Right atrium auricular region (tissue), 2 donors: ENCODE data around the gene ZCCHC7. TPM values are rescaled to one million over a fixed set of nuclear protein-coding genes. Genes with fewer than 3 reads are reported as not detected.

ENCODE experiments used
- DNase-seq: peaks from one replicate; pipeline ENCODE4 v3.0.0-alpha.2; 2019; ENCODE audit warnings: low spot score
- H3K27ac ChIP-seq, 2 donors: fragments of 200-600 bp; sonication (generic); 1 replicate in 1 of 2; 2 replicates in 1 of 2; pipeline ENCODE4 v1.5.1; 2016 to 2019
- H3K27me3 ChIP-seq, 2 donors: fragments of 200-600 bp; sonication (generic); one replicate each; pipeline versions ENCODE4 v1.5.1 to v1.6.0; 2017 to 2019
- H3K36me3 ChIP-seq: fragments of 200-600 bp; sonication (generic); one replicate; pipeline ENCODE4 v1.5.1; 2016
- H3K4me1 ChIP-seq, 2 donors: fragments of 200-600 bp; sonication (generic); one replicate each; pipeline versions ENCODE4 v1.5.1 to v1.6.0; 2017 to 2019
- H3K4me3 ChIP-seq, 2 donors: fragments of 200-600 bp; sonication (generic); 1 replicate in 1 of 2; 2 replicates in 1 of 2; pipeline ENCODE4 v1.5.1; 2017 to 2019; ENCODE audit warnings: mild to moderate bottlenecking in 1 of 2, moderate library complexity in 1 of 2
- H3K9me3 ChIP-seq, 2 donors: fragments of 200-600 bp; sonication (generic); one replicate each; pipeline ENCODE4 v1.5.1; 2019
- total RNA-seq, 2 donors: library from RNA; depleted of rRNA; stranded (reverse); fragments of >200 nt; gene quantifications; one replicate each; pipeline ENCODE4 v1.1.0, GENCODE V29; 2016
- TF ChIP-seq, protein P1 (sequence below), 2 donors: fragments of 200-600 bp; sonication (generic); IDR thresholded peaks; one replicate each; pipeline ENCODE4 v1.5.1; 2019; ENCODE audit warnings: antibody characterized with exemption in 2 of 2

Gene ZCCHC7
- total RNA-seq, 2 donors from 2014 or later, result 8.1 to 8.6 TPM

DNA sequence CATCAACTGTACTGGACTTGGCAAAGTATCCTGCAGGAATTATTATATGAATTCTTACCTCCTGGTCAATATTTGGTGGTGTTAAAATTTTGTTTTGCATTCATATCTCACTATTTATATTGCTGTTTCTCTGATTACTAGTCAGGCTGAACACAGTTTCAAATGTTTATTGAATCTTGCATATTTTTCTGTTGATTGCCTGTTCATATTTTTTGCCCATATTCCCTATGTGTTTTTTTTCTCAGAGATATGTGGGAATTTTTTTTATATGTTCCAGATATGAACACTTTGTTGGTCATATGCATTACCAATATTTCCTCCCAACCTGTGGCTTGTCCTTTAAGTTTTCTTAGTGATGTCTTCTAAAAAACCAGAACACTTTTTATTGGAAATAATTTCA lies 153.2 kb downstream of the ZCCHC7 start:
- Histone ChIP-seq H3K4me3 (no peak overlapping the region), H3K27me3 (no peaks in the 10 kb centered on the region), H3K4me1 (no peaks in the 10 kb centered on the region), H3K27ac (no peak overlapping the region), H3K36me3 (no peaks in the 10 kb centered on the region), H3K9me3 (peaks cover 0 to 4% of the 10 kb centered on the region in 2 donors)
- TF ChIP-seq, protein P1, sequence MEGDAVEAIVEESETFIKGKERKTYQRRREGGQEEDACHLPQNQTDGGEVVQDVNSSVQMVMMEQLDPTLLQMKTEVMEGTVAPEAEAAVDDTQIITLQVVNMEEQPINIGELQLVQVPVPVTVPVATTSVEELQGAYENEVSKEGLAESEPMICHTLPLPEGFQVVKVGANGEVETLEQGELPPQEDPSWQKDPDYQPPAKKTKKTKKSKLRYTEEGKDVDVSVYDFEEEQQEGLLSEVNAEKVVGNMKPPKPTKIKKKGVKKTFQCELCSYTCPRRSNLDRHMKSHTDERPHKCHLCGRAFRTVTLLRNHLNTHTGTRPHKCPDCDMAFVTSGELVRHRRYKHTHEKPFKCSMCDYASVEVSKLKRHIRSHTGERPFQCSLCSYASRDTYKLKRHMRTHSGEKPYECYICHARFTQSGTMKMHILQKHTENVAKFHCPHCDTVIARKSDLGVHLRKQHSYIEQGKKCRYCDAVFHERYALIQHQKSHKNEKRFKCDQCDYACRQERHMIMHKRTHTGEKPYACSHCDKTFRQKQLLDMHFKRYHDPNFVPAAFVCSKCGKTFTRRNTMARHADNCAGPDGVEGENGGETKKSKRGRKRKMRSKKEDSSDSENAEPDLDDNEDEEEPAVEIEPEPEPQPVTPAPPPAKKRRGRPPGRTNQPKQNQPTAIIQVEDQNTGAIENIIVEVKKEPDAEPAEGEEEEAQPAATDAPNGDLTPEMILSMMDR (IDR thresholded peaks at IDR 0.05), result no peak
- DNase-seq, result no peak

DNA sequence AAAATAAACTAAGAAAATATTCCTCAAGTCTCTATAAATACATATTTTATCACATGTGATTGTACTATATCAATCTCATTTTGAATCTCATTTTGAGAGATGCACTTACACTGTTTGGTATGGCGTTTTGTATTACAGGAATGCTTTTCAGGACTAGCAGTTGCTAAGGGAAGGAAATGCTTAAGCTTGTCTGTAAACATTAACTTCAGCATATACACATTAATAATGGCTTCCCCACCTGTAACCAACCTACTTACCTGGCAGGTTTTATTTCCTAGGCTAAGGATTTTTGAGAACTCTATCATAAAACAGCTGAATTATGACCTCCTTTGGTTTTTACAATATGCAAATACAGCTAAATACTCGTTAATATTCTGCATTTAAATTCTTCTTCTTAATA lies 161.2 kb downstream of the ZCCHC7 start:
- H3K27ac ChIP-seq, result no peak overlapping the region
- H3K4me3 ChIP-seq, result no peak overlapping the region
- no peaks in the 10 kb centered on the region for H3K27me3 ChIP-seq
- no peaks in the 10 kb centered on the region for H3K9me3 ChIP-seq
- TF ChIP-seq, protein P1 (IDR thresholded peaks at IDR 0.05), result no peak
- no peaks in the 10 kb centered on the region for H3K4me1 ChIP-seq
- no peak for DNase-seq
- H3K36me3 ChIP-seq, result no peaks in the 10 kb centered on the region

DNA sequence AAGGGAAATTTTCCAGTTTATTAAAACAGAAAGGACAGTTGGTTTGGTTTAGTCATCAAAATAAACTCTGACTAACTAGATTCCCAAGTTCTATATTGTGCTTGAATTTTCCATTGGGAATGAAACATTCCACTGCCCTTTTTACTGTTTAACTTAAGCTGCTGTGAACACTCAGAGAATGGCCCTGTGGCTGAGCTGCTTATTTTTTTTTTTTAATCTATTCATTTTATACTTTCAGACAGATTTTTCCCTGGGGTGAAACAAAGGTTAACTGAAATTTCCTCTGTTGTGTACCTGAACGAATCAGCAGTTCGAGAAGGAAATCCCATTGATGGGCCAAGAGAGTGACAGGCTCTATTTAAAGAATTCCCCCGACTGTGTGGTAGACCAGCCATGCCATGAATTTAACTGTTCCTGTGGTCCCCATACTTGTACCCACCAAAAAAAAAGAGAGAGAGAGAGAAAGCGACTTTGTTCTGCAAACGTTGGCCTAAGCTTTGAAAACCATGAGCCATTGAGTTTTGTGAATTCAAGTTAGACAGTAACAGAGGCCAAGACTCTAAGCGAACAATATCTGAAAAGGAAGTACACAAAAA lies 163.5 kb downstream of the ZCCHC7 start:
- no peaks in the 10 kb centered on the region for H3K36me3 ChIP-seq
- TF ChIP-seq, protein P1 (IDR thresholded peaks at IDR 0.05), result no peak
- DNase-seq, result no peak
- no peaks in the 10 kb centered on the region for H3K4me1 ChIP-seq
- no peaks in the 10 kb centered on the region for H3K27me3 ChIP-seq
- no peaks in the 10 kb centered on the region for H3K9me3 ChIP-seq
- H3K27ac ChIP-seq, result no peak overlapping the region
- no peak overlapping the region for H3K4me3 ChIP-seq

DNA sequence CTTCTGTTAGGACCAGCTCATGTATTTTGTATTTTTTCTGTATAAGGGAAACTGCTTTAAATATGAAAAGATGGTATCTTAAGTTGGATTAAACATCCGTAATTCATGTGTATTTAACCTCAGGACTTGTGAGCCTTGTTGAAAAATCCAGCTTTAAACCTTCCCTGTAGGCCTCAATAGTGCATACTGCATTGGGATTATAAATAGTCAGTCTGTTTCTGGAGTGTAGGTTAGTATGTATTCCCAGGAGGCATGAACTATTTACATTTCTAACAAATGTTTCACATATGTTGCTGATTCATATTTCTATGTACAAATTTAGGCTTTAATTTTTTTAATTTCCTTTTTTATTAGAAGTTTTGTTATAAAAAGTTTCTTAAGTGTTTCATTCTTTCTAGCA lies 164.3 kb downstream of the ZCCHC7 start:
- Histone ChIP-seq H3K4me1 (no peaks in the 10 kb centered on the region), H3K27me3 (no peaks in the 10 kb centered on the region), H3K9me3 (no peaks in the 10 kb centered on the region), H3K36me3 (no peaks in the 10 kb centered on the region), H3K27ac (no peak overlapping the region), H3K4me3 (no peak overlapping the region)
- no peak for DNase-seq
- TF ChIP-seq, protein P1 (IDR thresholded peaks at IDR 0.05), result no peak

DNA sequence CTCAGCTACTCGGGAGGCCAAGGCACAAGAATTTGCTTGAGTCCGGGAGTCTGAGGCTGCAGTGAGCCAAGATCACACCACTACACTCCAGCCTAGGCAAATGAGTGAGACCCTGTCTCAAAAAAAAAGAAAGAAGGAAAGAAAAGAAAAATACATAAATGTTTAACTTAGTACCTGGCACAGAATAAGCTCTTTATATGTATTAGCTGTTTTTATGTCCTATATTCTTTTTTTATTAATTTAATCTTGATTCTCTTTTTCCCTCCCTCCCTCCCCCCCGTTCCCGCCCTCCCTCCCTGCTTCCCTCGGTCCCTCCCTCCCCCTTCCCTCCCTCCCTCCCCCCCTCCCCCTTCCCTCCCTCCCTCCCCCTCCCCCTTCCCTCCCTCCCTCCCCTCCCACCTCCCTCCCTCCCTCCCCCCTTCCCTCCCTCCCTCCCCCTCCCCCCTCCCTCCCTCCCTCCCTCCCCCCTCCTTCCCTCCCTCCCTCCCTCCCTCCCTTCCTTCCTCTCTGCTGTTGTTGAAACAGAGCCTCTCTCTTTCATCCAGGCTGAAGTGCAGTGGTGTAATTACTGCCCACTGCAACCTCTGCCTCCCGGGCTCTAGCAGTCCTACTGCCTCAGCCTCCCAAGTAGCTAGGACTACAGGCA lies 166.3 kb downstream of the ZCCHC7 start:
- Histone ChIP-seq H3K36me3 (no peaks in the 10 kb centered on the region), H3K4me3 (no peak overlapping the region), H3K9me3 (no peaks in the 10 kb centered on the region), H3K4me1 (no peaks in the 10 kb centered on the region), H3K27ac (no peak overlapping the region), H3K27me3 (no peaks in the 10 kb centered on the region)
- DNase-seq, result no peak
- TF ChIP-seq, protein P1 (IDR thresholded peaks at IDR 0.05), result no peak

DNA sequence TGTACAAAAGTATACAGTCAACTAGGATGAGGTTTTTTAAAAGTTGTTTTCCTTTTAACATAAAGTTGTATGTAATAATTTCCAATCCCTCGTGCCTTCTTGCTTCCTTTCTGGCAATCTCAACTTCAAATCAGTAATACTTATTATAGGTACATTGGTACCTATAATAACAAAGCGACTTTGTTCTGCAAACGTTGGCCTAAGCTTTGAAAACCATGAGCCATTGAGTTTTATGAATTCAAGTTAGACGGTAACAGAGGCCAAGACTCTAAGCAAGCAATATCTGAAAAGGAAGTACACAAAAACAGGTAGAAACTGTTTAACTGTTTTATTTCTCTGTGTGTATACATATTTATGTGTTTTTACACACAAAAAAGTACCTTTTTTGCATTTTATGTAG lies 166.9 kb downstream of the ZCCHC7 start:
- Histone ChIP-seq H3K27me3 (no peaks in the 10 kb centered on the region), H3K27ac (no peak overlapping the region), H3K36me3 (no peaks in the 10 kb centered on the region), H3K9me3 (no peaks in the 10 kb centered on the region), H3K4me1 (no peaks in the 10 kb centered on the region), H3K4me3 (no peak overlapping the region)
- TF ChIP-seq, protein P1 (IDR thresholded peaks at IDR 0.05), result no peak
- no peak for DNase-seq
